Right lobe of liver (tissue), 4 donors: ENCODE data around the gene SPI1.

Experiments
- POLR2A ChIP-seq: fragments of 450-650 bp; IDR thresholded peaks from one replicate; pipeline ENCODE4 v1.6.1; 2017; ENCODE audit warnings: antibody characterized with exemption, mild to moderate bottlenecking
- TF ChIP-seq, protein P1 (sequence below), 4 donors: fragments of 200-600 bp in 3 of 4; fragments of 450-650 bp in 1 of 4; IDR thresholded peaks; one replicate each; pipeline versions ENCODE4 v1.5.1 to v1.8.0; 2016 to 2022; ENCODE audit warnings: antibody characterized with exemption in 4 of 4, mild to moderate bottlenecking in 2 of 4
- donor health status: DM: no; HTN: no; CAD: no.
- donor health status: DM: no; HTN: no; CAD: no.
- donor health status: DM: no; HTN: yes; CAD: no.

DNA sequence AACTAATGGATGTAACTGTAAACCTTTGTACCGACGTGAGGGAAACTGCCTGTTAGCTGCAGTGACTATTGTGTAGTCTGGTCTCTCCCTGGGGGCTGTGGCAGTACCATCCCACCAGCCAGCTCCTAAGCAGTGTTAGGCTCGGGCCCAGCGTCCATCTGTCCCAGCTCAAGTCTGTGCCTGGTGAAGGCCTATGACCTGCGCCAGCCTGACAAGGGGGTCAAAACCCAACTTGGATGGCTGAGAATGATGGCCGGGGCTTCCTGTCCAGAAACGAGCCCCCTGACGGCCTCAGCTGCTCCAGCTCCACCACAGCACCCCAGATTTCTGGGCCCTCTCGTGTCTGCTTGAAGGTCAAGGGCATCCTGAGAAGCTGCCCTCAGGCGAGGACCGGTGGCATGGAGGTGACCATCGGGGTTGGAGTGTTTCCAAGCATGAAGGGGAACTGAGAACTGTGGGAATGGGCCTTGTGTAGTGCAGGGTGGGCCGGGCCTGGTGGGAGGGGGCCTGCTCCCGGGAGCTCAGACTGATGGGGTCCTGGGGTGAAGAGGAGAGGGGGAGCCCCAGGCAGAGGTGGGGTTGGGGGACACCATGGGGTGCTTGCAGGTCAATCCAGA lies 14.3 kb upstream of the SPI1 start:
- TF ChIP-seq, protein P1, sequence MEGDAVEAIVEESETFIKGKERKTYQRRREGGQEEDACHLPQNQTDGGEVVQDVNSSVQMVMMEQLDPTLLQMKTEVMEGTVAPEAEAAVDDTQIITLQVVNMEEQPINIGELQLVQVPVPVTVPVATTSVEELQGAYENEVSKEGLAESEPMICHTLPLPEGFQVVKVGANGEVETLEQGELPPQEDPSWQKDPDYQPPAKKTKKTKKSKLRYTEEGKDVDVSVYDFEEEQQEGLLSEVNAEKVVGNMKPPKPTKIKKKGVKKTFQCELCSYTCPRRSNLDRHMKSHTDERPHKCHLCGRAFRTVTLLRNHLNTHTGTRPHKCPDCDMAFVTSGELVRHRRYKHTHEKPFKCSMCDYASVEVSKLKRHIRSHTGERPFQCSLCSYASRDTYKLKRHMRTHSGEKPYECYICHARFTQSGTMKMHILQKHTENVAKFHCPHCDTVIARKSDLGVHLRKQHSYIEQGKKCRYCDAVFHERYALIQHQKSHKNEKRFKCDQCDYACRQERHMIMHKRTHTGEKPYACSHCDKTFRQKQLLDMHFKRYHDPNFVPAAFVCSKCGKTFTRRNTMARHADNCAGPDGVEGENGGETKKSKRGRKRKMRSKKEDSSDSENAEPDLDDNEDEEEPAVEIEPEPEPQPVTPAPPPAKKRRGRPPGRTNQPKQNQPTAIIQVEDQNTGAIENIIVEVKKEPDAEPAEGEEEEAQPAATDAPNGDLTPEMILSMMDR (IDR thresholded peaks at IDR 0.05), result no peak
- no peak for TF ChIP-seq POLR2A
